Omental fat pad (tissue), 4 donors: ENCODE measurements around the gene PRKCE. TPM values are rescaled to one million over a fixed set of nuclear protein-coding genes. Genes with fewer than 3 reads are reported as not detected.

ENCODE experiments used
- ATAC-seq: fragments of 150-250 bp; one replicate; pipeline ENCODE4 v1.9.1; 2016; ENCODE audit warnings: mild to moderate bottlenecking, moderate library complexity; ENCODE audit not compliant: low FRiP score
- DNase-seq: peaks from one replicate; pipeline ENCODE4 v3.0.0-alpha.2; 2019; ENCODE audit warnings: low spot score
- total RNA-seq, 4 donors: library from RNA; depleted of rRNA; stranded (reverse); fragments of >200 nt; gene quantifications; one replicate each; pipeline ENCODE4 v1.1.0, GENCODE V29; 2016
- TF ChIP-seq, protein P1 (sequence below), 3 donors: fragments of 450-650 bp; IDR thresholded peaks; one replicate each; pipeline ENCODE4 v1.5.1; 2016 to 2017; ENCODE audit warnings: antibody characterized with exemption in 3 of 3, mild to moderate bottlenecking in 3 of 3, moderate library complexity in 2 of 3

The PRKCE gene
- total RNA-seq, 4 donors from 2014 or later: 8.8 to 24.3 (median 14.0) TPM

DNA sequence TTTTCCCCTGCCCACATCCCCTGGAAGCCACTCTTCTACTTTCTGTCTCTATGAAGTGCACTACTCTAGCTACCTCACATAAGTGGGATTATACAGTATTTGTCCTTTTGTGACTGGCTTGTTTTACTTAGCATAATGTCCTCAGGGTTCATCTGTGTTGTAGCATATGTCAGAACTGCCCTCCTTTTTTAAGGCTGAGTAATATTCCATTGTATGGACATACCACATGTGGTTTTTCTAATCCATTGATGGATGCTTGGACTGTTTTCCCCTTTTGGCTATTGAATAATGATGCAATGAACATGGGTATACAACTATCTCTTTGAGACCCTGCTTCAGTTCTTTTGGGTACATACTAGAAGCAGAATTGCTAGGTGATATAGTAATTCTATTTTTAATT is 95.9 kb downstream of the PRKCE start:
- DNase-seq: no peak
- TF ChIP-seq, protein P1, sequence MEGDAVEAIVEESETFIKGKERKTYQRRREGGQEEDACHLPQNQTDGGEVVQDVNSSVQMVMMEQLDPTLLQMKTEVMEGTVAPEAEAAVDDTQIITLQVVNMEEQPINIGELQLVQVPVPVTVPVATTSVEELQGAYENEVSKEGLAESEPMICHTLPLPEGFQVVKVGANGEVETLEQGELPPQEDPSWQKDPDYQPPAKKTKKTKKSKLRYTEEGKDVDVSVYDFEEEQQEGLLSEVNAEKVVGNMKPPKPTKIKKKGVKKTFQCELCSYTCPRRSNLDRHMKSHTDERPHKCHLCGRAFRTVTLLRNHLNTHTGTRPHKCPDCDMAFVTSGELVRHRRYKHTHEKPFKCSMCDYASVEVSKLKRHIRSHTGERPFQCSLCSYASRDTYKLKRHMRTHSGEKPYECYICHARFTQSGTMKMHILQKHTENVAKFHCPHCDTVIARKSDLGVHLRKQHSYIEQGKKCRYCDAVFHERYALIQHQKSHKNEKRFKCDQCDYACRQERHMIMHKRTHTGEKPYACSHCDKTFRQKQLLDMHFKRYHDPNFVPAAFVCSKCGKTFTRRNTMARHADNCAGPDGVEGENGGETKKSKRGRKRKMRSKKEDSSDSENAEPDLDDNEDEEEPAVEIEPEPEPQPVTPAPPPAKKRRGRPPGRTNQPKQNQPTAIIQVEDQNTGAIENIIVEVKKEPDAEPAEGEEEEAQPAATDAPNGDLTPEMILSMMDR (IDR thresholded peaks at IDR 0.05): no peak
- no peak for ATAC-seq

DNA sequence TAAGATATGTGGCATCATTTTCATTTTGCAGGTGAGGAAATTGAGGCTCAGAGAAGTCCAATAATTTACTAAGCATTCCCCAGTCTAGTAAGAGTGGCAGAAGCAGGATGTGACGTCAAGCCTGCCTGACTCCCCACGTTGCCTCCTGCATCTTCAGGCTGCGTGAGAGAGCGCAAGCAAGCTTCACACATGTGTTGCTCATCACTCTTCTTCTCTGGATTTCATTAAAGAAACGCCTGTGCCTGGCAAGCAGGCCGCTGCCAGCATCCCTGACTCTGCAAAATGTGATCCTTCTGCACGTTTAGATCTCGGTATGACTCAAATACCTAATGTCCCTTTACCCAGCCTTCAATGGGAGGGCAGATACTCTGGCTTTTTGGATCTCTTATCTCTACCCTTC is 96.8 kb downstream of the PRKCE start:
- no peak for ATAC-seq
- TF ChIP-seq, protein P1 (IDR thresholded peaks at IDR 0.05): no peak
- no peak for DNase-seq

DNA sequence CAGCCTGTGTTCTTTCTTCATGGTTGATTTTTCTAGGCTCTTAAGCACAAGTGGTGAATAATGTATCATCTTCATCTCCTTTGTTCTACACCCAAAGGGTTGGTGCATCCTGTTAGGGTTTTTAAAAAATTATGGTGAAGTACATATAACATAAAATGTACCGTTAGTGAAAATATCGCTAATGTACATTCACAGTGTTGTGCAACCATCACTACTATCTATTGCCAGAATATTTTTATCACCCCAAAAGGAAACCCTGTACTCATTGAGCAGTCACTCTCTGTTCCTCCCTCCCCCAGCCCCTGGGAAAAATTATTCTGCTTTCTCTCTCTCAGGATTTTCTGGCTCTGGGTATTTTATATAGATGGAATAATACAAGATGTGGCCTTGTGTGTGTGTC is 98.5 kb downstream of the PRKCE start:
- ATAC-seq (no peak), DNase-seq (no peak)
- TF ChIP-seq, protein P1 (IDR thresholded peaks at IDR 0.05): no peak

DNA sequence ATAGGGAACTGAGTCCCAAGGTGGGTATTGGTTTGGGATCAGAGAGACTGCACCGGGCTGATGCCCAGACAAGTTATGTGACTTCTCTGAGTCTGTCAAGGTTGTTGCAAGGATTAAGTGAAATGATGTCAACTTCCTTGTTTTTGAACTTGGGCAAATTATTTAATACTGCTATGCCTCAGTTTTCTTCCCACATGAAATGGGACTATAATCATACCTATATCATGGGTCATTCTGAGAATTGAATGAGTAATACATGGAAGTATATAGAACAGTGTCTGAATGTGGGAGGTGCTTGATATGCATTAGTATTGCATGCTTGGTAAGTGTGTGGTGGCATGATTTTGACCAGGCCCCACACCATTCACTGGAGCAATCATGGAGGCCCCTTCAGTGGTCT is 99.0 kb downstream of the PRKCE start:
- DNase-seq (no peak), ATAC-seq (no peak)
- TF ChIP-seq, protein P1 (IDR thresholded peaks at IDR 0.05): no peak

DNA sequence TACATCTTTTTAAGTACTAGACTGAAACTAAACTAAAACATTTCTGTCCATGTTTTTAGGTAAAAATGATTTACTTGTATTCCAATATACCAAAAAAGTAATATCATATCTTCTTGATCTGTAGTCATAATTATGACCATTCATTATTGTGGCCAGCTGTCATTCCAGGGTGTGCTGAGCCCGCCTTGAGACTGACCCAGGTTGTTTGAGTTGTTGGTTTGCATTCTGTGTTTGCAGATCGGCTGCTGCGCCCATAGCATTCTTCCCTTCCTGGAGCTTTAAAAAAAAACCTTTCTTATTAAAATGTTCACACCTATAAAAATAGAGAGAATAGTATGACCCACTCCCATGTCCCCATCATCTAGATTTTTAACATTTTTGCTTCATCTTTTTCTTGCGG is 101.9 kb downstream of the PRKCE start:
- DNase-seq: no peak
- TF ChIP-seq, protein P1 (IDR thresholded peaks at IDR 0.05): no peak
- no peak for ATAC-seq

DNA sequence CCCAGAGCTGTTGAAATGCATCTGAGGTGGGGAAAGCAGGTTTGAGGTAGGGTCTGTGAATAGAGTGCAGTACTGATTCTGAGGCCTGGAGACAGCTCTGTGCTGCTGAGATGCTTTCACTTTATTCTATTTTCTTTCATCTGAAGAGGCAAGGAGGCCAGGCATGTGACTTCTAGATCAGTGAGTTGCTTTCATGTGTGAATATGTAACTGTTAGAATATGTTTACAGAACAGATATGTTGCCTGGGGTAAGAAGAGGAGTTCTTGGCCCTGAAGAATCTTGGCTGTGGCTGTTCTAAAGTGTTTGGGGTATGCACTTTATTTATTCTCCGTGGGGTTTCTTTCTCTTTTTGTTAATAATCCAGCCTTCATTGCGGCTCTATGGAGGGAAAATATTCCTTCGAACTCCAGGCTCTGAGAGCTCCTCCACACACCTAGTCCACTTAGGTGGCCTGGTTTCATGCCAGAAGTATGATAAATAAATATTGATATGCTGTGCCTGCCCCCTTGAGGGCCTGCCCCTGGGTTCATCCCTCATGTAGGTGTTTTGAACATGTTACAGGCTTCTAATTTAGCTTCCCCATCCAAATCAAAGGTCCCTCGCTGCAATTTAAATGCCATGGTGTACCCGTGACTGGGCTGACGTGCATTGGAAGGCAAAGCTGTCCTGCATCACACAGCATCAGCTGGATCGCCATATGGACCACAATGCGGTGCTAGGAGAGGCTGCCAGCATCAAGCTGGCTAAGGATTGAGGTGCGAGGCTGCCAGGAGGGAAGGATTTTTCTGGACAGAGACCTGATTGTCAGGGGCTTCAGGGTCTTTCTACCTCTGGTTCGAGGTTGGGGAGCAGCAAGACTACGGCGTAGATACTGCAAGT is 102.9 kb downstream of the PRKCE start:
- ATAC-seq: no peak

More for the DNA sequence above, 102.9 kb downstream of the PRKCE start:
- DNase-seq: no peak
- TF ChIP-seq, protein P1 (IDR thresholded peaks at IDR 0.05): no peak
